H9 (cell line): ENCODE data around the gene TBC1D22A. TPM values are rescaled to one million over a fixed set of nuclear protein-coding genes. Genes with fewer than 3 reads are reported as not detected.

Experiments
- DNase-seq: peaks from one replicate; pipeline ENCODE4 v3.0.0-alpha.2; 2017
- H2AFZ ChIP-seq: one replicate; pipeline ENCODE4 v1.6.1; 2013; ENCODE audit warnings: mild to moderate bottlenecking, low read length, control low read depth, moderate library complexity
- H2AK5ac ChIP-seq: 2 replicates; pipeline ENCODE4 v1.6.1; 2013; ENCODE audit warnings: low read length, control low read depth, mixed read lengths; ENCODE audit not compliant: insufficient read length
- H2BK120ac ChIP-seq: one replicate; pipeline ENCODE4 v1.6.1; 2013; ENCODE audit warnings: low read depth, mild to moderate bottlenecking, low read length, control low read depth, inconsistent platforms; ENCODE audit not compliant: poor library complexity, severe bottlenecking
- H2BK12ac ChIP-seq: 2 replicates; pipeline ENCODE4 v1.6.1; 2013; ENCODE audit warnings: low read length, control low read depth, mixed read lengths, low read depth; ENCODE audit not compliant: insufficient read length
- H2BK15ac ChIP-seq: 2 replicates; pipeline ENCODE4 v1.6.1; 2013; ENCODE audit warnings: low read depth, low read length, control low read depth
- H2BK20ac ChIP-seq: one replicate; pipeline ENCODE4 v1.6.1; 2013; ENCODE audit warnings: low read depth, mild to moderate bottlenecking, low read length, control low read depth, inconsistent platforms; ENCODE audit not compliant: poor library complexity, severe bottlenecking
- H2BK5ac ChIP-seq: 2 replicates; pipeline ENCODE4 v1.6.1; 2013; ENCODE audit warnings: low read length, control low read depth, mixed read lengths; ENCODE audit not compliant: insufficient read length
- H3K14ac ChIP-seq: 2 replicates; pipeline ENCODE4 v1.6.1; 2013; ENCODE audit warnings: low read length, control low read depth; ENCODE audit not compliant: insufficient read depth
- H3K18ac ChIP-seq: 2 replicates; pipeline ENCODE4 v1.6.1; 2013; ENCODE audit warnings: low read depth, mild to moderate bottlenecking, mixed read lengths, low read length, control low read depth; ENCODE audit not compliant: insufficient read length
- H3K23ac ChIP-seq: 2 replicates; pipeline ENCODE4 v1.6.1; 2013; ENCODE audit warnings: low read length, control low read depth, mixed read lengths, low read depth; ENCODE audit not compliant: insufficient read length
- H3K23me2 ChIP-seq: 2 replicates; pipeline ENCODE4 v1.6.1; 2013; ENCODE audit warnings: low read depth, mild to moderate bottlenecking, mixed read lengths, low read length, control low read depth; ENCODE audit not compliant: insufficient read length, poor library complexity, severe bottlenecking
- H3K27ac ChIP-seq: 2 replicates; pipeline ENCODE4 v1.5.1; 2013; ENCODE audit warnings: low read length, control low read depth, mixed read lengths, low read depth; ENCODE audit not compliant: insufficient read length
- H3K27me3 ChIP-seq: 2 replicates; pipeline ENCODE4 v1.6.1; 2013; ENCODE audit warnings: low read length, control low read depth, inconsistent platforms; ENCODE audit not compliant: insufficient read depth
- H3K4ac ChIP-seq: 2 replicates; pipeline ENCODE4 v1.6.1; 2013; ENCODE audit warnings: low read depth, mild to moderate bottlenecking, control low read depth, inconsistent platforms, low read length, moderate library complexity
- H3K4me1 ChIP-seq: 2 replicates; pipeline ENCODE4 v1.6.1; 2013; ENCODE audit warnings: low read length, control low read depth, inconsistent platforms; ENCODE audit not compliant: insufficient read depth
- H3K4me2 ChIP-seq: 2 replicates; pipeline ENCODE4 v1.6.1; 2013; ENCODE audit warnings: low read length, control low read depth, mixed read lengths; ENCODE audit not compliant: insufficient read length, insufficient read depth
- H3K56ac ChIP-seq: 2 replicates; pipeline ENCODE4 v1.6.1; 2013; ENCODE audit warnings: low read depth, mild to moderate bottlenecking, mixed read lengths, low read length, control low read depth; ENCODE audit not compliant: insufficient read length
- H3K79me1 ChIP-seq: 2 replicates; pipeline ENCODE4 v1.6.1; 2013; ENCODE audit warnings: low read depth, mild to moderate bottlenecking, moderate library complexity, low read length, control low read depth, inconsistent platforms; ENCODE audit not compliant: insufficient read depth, poor library complexity, severe bottlenecking
- H3K79me2 ChIP-seq: 2 replicates; pipeline ENCODE4 v1.6.1; 2013; ENCODE audit warnings: low read length, control low read depth, inconsistent platforms; ENCODE audit not compliant: insufficient read depth
- H3K9ac ChIP-seq: 2 replicates; pipeline ENCODE4 v1.6.1; 2013; ENCODE audit warnings: low read length, control low read depth, mixed read lengths; ENCODE audit not compliant: insufficient read length; ENCODE audit errors: extremely low read depth
- H3K9me3 ChIP-seq: one replicate; pipeline ENCODE4 v1.6.1; 2013; ENCODE audit warnings: low read depth, low read length, inconsistent platforms; ENCODE audit not compliant: control insufficient read depth
- H3T11ph ChIP-seq: one replicate; pipeline ENCODE4 v1.6.1; 2013; ENCODE audit warnings: mild to moderate bottlenecking, low read length, control low read depth, inconsistent platforms
- H4K20me1 ChIP-seq: one replicate; pipeline ENCODE4 v1.6.1; 2013; ENCODE audit not compliant: control insufficient read depth, insufficient read length, insufficient read depth
- H4K5ac ChIP-seq: 2 replicates; pipeline ENCODE4 v1.6.1; 2013; ENCODE audit warnings: low read depth, mild to moderate bottlenecking, mixed read lengths, low read length, control low read depth; ENCODE audit not compliant: insufficient read length
- H4K8ac ChIP-seq: replicated peaks from 2 replicates; pipeline ENCODE4 v1.6.1; 2013; ENCODE audit warnings: low read length, control low read depth, mixed read lengths, low read depth; ENCODE audit not compliant: insufficient read length
- H4K91ac ChIP-seq: 2 replicates; pipeline ENCODE4 v1.6.1; 2013; ENCODE audit warnings: low read depth, mild to moderate bottlenecking, moderate library complexity, mixed read lengths, low read length, control low read depth; ENCODE audit not compliant: insufficient read length
- H3K27ac Mint-ChIP-seq, 3 experiments: 2 replicates in 2 of 3; 3 replicates in 1 of 3; pipeline ENCODE4 v1.8.0; 2020 to 2021; ENCODE audit warnings: mixed read lengths in 3 of 3, mild to moderate bottlenecking in 1 of 3, moderate library complexity in 1 of 3
- H3K27me3 Mint-ChIP-seq: 2 replicates; pipeline ENCODE4 v1.8.0; 2021; ENCODE audit warnings: low read depth, mild to moderate bottlenecking, moderate library complexity, mixed read lengths
- H3K36me3 Mint-ChIP-seq, 3 experiments: 2 replicates in 2 of 3; 3 replicates in 1 of 3; pipeline ENCODE4 v1.8.0; 2020 to 2021; ENCODE audit warnings: low read depth in 3 of 3, mixed read lengths in 3 of 3; ENCODE audit not compliant: insufficient read depth in 1 of 3
- H3K4me1 Mint-ChIP-seq, 2 experiments: 2 replicates each; pipeline ENCODE4 v1.8.0; 2020; ENCODE audit warnings: mixed read lengths in 2 of 2
- H3K4me3 Mint-ChIP-seq, 2 experiments: 2 replicates in 1 of 2; 3 replicates in 1 of 2; pipeline ENCODE4 v1.8.0; 2020 to 2021; ENCODE audit warnings: mild to moderate bottlenecking in 2 of 2, mixed read lengths in 2 of 2, moderate library complexity in 1 of 2
- H3K9me3 Mint-ChIP-seq, 2 experiments: 2 replicates in 1 of 2; 3 replicates in 1 of 2; pipeline ENCODE4 v1.8.0; 2020; ENCODE audit warnings: mild to moderate bottlenecking in 2 of 2, mixed read lengths in 2 of 2, moderate library complexity in 1 of 2
- WGBS: extraction: QIAGEN DNeasy Blood & Tissue Kit; methylation state at CpG from one replicate; pipeline ENCODE4 v1.1.7; 2013; ENCODE audit warnings: missing lambda C conversion rate, low lambda C conversion rate, mixed read lengths; ENCODE audit not compliant: insufficient read length; ENCODE audit errors: extremely low coverage; 5-methylcytosine and 5-hydroxymethylcytosine counted together
- total RNA-seq: library from RNA; stranded (reverse); gene quantifications from 2 replicates; pipeline ENCODE4 v1.2.1, GENCODE V29; 2021
- TF ChIP-seq, protein P1 (sequence below): fragments of 200-600 bp; sonication (generic); conservative IDR thresholded peaks from 3 replicates; pipeline ENCODE4 v1.8.0; 2021; ENCODE audit warnings: antibody characterized with exemption, mild to moderate bottlenecking

TBC1D22A gene
- total RNA-seq, 1 experiment from 2014 or later, result 20.8 TPM

- H3K79me2 ChIP-seq, result no peaks in the 10 kb centered on the region
- no peak overlapping the region for H2BK20ac ChIP-seq
- no peak overlapping the region for H4K8ac ChIP-seq
- H3K27me3 ChIP-seq, result no peaks in the 10 kb centered on the region
- Mint-ChIP-seq H3K4me1 (no peaks in the 10 kb centered on the region), H3K9me3 (peaks cover 0 to 89% of the 10 kb centered on the region in 2 experiments; a peak in 4 of 5 replicates), H3K27ac (no peak overlapping the region), H3K27me3 (peaks cover under 1% of the 10 kb centered on the region), H3K4me3 (no peak overlapping the region), H3K36me3 (peaks cover 0 to 34% (median 23%) of the 10 kb centered on the region in 3 experiments; a peak in 5 of 7 replicates)
- H2BK15ac ChIP-seq, result no peak overlapping the region
- H2AFZ ChIP-seq, result no peak overlapping the region
- no peak overlapping the region for H2AK5ac ChIP-seq
- peaks cover 44% of the 10 kb centered on the region for H3K9me3 ChIP-seq
- TF ChIP-seq, protein P1, sequence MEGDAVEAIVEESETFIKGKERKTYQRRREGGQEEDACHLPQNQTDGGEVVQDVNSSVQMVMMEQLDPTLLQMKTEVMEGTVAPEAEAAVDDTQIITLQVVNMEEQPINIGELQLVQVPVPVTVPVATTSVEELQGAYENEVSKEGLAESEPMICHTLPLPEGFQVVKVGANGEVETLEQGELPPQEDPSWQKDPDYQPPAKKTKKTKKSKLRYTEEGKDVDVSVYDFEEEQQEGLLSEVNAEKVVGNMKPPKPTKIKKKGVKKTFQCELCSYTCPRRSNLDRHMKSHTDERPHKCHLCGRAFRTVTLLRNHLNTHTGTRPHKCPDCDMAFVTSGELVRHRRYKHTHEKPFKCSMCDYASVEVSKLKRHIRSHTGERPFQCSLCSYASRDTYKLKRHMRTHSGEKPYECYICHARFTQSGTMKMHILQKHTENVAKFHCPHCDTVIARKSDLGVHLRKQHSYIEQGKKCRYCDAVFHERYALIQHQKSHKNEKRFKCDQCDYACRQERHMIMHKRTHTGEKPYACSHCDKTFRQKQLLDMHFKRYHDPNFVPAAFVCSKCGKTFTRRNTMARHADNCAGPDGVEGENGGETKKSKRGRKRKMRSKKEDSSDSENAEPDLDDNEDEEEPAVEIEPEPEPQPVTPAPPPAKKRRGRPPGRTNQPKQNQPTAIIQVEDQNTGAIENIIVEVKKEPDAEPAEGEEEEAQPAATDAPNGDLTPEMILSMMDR, result no peak
- no peak overlapping the region for H3K14ac ChIP-seq
- no peak overlapping the region for H3T11ph ChIP-seq
- peak; percentile 24 for DNase-seq
- no peak overlapping the region for H2BK12ac ChIP-seq
- no peaks in the 10 kb centered on the region for H4K20me1 ChIP-seq
- H3K23me2 ChIP-seq, result no peaks in the 10 kb centered on the region
- no peak overlapping the region for H3K56ac ChIP-seq
- no peaks in the 10 kb centered on the region for H3K79me1 ChIP-seq
- H3K4me2 ChIP-seq, result no peak overlapping the region
- no peak overlapping the region for H4K91ac ChIP-seq
- H3K27ac ChIP-seq, result no peak overlapping the region
- H3K4me1 ChIP-seq, result no peaks in the 10 kb centered on the region
- no peak overlapping the region for H3K23ac ChIP-seq
- no CpG with 5 or more reads among the region's 33 CpGs for WGBS
- no peak overlapping the region for H4K5ac ChIP-seq
- no peak overlapping the region for H3K4ac ChIP-seq
- H2BK120ac ChIP-seq, result no peak overlapping the region
- no peak overlapping the region for H3K18ac ChIP-seq
- H2BK5ac ChIP-seq, result no peak overlapping the region
- H3K9ac ChIP-seq, result no peak overlapping the region
These were observed 437.0 kb downstream of the TBC1D22A start for GRCh38 chr22:47199261-47199978.
